ENCODE data around the gene MAPKAPK3. TPM values are rescaled to one million over a fixed set of nuclear protein-coding genes. Genes with fewer than 3 reads are reported as not detected.

MAPKAPK3 gene
- total and polyA plus RNA-seq, 2 of the 8 experiments (the other 6 are each of a cell fraction or from before 2014, with no cell fraction given) = 65.4 to 99.8 TPM

DNA sequence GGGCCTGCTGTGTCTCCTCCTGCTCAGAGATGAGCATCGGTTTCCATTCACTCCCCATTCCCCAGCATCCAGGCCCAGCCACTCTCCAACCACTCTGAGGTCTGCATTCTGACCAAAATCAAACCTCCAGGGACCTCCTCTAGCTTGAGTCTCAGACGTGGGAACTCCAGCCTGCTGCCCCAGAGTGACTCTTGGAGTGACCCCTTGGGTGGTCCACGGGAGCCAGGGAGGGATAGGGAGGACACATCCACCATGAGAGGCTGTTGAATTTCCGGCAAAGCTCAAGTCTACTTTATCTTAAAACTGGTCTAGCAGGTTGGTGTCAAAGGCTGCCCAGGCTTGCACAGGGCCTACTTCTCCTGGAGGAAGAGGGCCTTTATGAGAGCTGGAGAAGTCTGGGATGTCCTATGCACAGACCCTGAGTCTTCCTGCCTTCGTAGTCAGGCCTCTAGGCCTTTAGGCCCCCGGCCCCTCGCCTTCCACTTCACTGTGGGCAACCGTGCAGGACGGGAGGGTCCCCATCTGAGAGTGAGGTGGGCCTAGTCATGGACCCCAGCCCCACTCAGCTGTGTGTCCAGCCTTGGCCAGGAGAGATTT is 14.3 kb upstream of the MAPKAPK3 start:
- Histone ChIP-seq H2BK20ac (ENCODE audit: low read length) (no peak overlapping the region), H4K20me1 (replicated peaks in 1 of 2; ENCODE audit: control insufficient read depth in 1 of 2, insufficient read depth in 2 of 2, low read length in 2 of 2) (peaks cover 3% of the 10 kb centered on the region in 2 experiments), H3K4me3 (ENCODE audit: extremely low read depth in 1 of 4, insufficient read depth in 2 of 4, low read depth in 3 of 4, low read length in 4 of 4) (no peak overlapping the region), H3K23me2 (ENCODE audit: low read depth, low read length) (no peaks in the 10 kb centered on the region), H2BK5ac (ENCODE audit: low read depth, low read length) (no peak overlapping the region), H3K56ac (replicated peaks; ENCODE audit: insufficient read length, low read depth, low read length) (no peak overlapping the region), H3K14ac (ENCODE audit: insufficient read length) (no peak overlapping the region), H3K4me1 (replicated peaks in 1 of 4; ENCODE audit: control insufficient read depth in 3 of 4, insufficient read depth in 4 of 4, low read length in 3 of 4) (no peaks in the 10 kb centered on the region), H3K36me3 (ENCODE audit: control insufficient read depth in 2 of 4, insufficient read depth in 4 of 4, low read length in 3 of 4) (no peaks in the 10 kb centered on the region), H3K27me3 (replicated peaks in 1 of 4; ENCODE audit: control insufficient read depth in 3 of 4, extremely low read depth in 1 of 4, insufficient read depth in 3 of 4, low read length in 3 of 4) (peaks cover 0 to 2% (median 0%) of the 10 kb centered on the region in 4 experiments; a peak in 1 of 7 replicates), H3K4ac (replicated peaks; ENCODE audit: insufficient read length, low read depth, low read length) (no peak overlapping the region), H3K9me3 (ENCODE audit: insufficient read depth in 2 of 2, low read depth in 1 of 2, low read length in 1 of 2) (no peaks in the 10 kb centered on the region), H3K4me2 (ENCODE audit: insufficient read depth in 1 of 2, low read depth in 2 of 2, low read length in 2 of 2) (no peak overlapping the region), H2BK15ac (ENCODE audit: low read length) (no peak overlapping the region), H4K8ac (ENCODE audit: extremely low read depth, insufficient read depth, low read length) (no peak overlapping the region), H2AFZ (ENCODE audit: low read length) (no peak overlapping the region), H3K23ac (ENCODE audit: insufficient read length) (no peak overlapping the region), H3K9ac (replicated peaks in 1 of 4; ENCODE audit: extremely low read depth in 1 of 4, low read depth in 3 of 4, low read length in 3 of 4) (no peak overlapping the region), H2BK120ac (replicated peaks; ENCODE audit: low read depth, low read length) (no peak overlapping the region), H2AK5ac (ENCODE audit: low read depth, low read length) (no peak overlapping the region), H4K5ac (ENCODE audit: insufficient read length, low read depth, low read length) (no peak overlapping the region), H4K91ac (replicated peaks; ENCODE audit: insufficient read length, low read length) (no peak overlapping the region), H3K27ac (ENCODE audit: low read depth, low read length) (no peak overlapping the region), H3K79me1 (ENCODE audit: low read depth, low read length) (no peaks in the 10 kb centered on the region), H3K79me2 (ENCODE audit: control insufficient read depth in 1 of 2, insufficient read depth in 2 of 2, low read length in 2 of 2) (no peaks in the 10 kb centered on the region), H2BK12ac (ENCODE audit: low read depth, low read length) (no peak overlapping the region), H3K18ac (ENCODE audit: extremely low read depth, low read length) (no peak overlapping the region)
- FAIRE-seq (no peak), DNase-seq (ENCODE audit: low read depth in 1 of 2, low spot score in 2 of 2) (no peak)
- ChIA-PET CTCF (ENCODE audit: partially characterized antibody) (interaction anchor here (0.9 to 50.4 kb wide), 7 partner anchors 9 to 255 kb away, joined by 3 to 1262 read pairs (median 39); partner anchors contain the start of genes C3orf18, CISH, DOCK3 and HEMK1), POLR2A (ENCODE audit: partially characterized antibody) (interaction anchor here (1.7 to 1.8 kb wide), 2 partner anchors 11 to 16 kb away, joined by 6 to 9 read pairs; no protein-coding TSS in a partner anchor)
- WGBS, 2 experiments (ENCODE audit: extremely low coverage in 1 of 2, insufficient coverage in 1 of 2, insufficient read length in 1 of 2, insufficient replicate concordance in 2 of 2, low coverage in 1 of 2, low lambda C conversion rate in 2 of 2, missing lambda C conversion rate in 1 of 2) = 78% methylated on average over 9 of the region's 9 CpGs; no CpG with 5 or more reads in 1 of the 2 experiments
- TF ChIP-seq SRF (IDR thresholded peaks at IDR 0.05; ENCODE audit: low read depth, low read length) (no peak), NRF1 (IDR thresholded peaks at IDR 0.05; ENCODE audit: low read depth, low read length) (no peak), BCL11A (IDR thresholded peaks at IDR 0.05; ENCODE audit: low read depth in 2 of 2, low read length in 2 of 2) (no peak), ASH2L (IDR thresholded peaks at IDR 0.05; ENCODE audit: low read length) (no peak), TBP (IDR thresholded peaks at IDR 0.05; ENCODE audit: low read depth, low read length) (no peak), SIX5 (IDR thresholded peaks at IDR 0.05; ENCODE audit: low read depth, low read length) (no peak), SUZ12 (IDR thresholded peaks at IDR 0.05; ENCODE audit: low read length) (no peak)
- TF ChIP-seq, protein P1, sequence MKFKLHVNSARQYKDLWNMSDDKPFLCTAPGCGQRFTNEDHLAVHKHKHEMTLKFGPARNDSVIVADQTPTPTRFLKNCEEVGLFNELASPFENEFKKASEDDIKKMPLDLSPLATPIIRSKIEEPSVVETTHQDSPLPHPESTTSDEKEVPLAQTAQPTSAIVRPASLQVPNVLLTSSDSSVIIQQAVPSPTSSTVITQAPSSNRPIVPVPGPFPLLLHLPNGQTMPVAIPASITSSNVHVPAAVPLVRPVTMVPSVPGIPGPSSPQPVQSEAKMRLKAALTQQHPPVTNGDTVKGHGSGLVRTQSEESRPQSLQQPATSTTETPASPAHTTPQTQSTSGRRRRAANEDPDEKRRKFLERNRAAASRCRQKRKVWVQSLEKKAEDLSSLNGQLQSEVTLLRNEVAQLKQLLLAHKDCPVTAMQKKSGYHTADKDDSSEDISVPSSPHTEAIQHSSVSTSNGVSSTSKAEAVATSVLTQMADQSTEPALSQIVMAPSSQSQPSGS (IDR thresholded peaks at IDR 0.05; ENCODE audit: low read length) = no peak
- TF ChIP-seq, protein P2, sequence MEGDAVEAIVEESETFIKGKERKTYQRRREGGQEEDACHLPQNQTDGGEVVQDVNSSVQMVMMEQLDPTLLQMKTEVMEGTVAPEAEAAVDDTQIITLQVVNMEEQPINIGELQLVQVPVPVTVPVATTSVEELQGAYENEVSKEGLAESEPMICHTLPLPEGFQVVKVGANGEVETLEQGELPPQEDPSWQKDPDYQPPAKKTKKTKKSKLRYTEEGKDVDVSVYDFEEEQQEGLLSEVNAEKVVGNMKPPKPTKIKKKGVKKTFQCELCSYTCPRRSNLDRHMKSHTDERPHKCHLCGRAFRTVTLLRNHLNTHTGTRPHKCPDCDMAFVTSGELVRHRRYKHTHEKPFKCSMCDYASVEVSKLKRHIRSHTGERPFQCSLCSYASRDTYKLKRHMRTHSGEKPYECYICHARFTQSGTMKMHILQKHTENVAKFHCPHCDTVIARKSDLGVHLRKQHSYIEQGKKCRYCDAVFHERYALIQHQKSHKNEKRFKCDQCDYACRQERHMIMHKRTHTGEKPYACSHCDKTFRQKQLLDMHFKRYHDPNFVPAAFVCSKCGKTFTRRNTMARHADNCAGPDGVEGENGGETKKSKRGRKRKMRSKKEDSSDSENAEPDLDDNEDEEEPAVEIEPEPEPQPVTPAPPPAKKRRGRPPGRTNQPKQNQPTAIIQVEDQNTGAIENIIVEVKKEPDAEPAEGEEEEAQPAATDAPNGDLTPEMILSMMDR (IDR thresholded peaks at IDR 0.05; ENCODE audit: control extremely low read depth in 1 of 3, insufficient read depth in 1 of 3, low read depth in 1 of 3, low read length in 3 of 3) = no peak
